Epithelial cell of proximal tubule (primary cell): ENCODE measurements around the gene FAM3C. TPM values are rescaled to one million over a fixed set of nuclear protein-coding genes. Genes with fewer than 3 reads are reported as not detected.
"Not testable (repeated sequence)": the region's sequence is repeated elsewhere in the genome, so short reads cannot be mapped to it uniquely, and the experiment has no call there.

Experiments
- DNase-seq: peaks from one replicate; pipeline ENCODE4 v3.0.0-alpha.2; 2011; ENCODE audit warnings: low read depth
- H3K4me3 ChIP-seq: 2 replicates; pipeline ENCODE4 v1.5.1; 2011; ENCODE audit warnings: low read depth, mild to moderate bottlenecking, low read length
- total RNA-seq: library from RNA; depleted of rRNA; stranded (reverse); fragments of >200 nt; gene quantifications from 2 replicates; pipeline ENCODE4 v1.2.3, GENCODE V29; 2015
- TF ChIP-seq, protein P1 (sequence below): conservative IDR thresholded peaks from 2 replicates; pipeline ENCODE4 v1.5.1; 2012; ENCODE audit warnings: low read depth, mild to moderate bottlenecking, low read length

Gene FAM3C, protein sequence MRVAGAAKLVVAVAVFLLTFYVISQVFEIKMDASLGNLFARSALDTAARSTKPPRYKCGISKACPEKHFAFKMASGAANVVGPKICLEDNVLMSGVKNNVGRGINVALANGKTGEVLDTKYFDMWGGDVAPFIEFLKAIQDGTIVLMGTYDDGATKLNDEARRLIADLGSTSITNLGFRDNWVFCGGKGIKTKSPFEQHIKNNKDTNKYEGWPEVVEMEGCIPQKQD
- total RNA-seq: 102 and 134 TPM in 2 replicates

DNA sequence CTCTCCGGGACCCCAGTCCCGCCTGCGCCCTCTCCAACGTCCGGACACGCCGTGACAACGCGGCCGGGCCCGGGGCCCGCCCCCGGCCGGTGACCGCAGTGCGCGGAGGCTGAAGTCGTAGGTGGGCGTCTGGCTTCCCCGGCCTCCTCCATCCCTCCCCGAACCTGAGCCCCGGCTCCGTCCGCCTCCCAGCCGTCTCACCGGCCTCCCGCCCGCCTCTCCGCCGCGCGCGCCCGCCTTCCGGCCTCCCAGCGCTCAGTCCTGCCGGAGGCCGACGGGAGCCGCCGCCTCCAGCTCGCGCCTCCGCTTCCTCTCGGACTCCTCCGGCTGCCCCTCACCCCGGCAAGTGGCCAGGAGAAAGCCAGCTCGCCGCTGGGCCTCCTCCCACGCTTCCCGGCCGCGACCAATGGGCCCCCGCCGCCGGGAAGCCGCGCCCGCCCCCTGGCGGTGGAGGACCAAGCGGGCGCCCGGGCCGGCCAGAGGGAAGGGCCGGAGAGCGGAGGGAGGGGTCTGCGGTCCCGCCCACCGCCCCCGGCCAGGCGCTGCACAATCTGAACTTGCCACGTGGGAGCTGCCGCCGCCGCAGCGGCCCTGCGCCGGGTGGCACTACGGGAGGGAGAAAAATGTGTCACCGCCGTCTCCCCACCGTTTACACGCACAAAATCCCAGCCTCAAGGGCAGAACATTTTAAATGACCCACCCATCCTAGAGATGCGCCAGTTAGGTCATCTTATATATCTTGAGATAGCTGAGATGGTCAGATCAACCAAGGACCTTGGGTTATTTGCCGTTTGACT lies at the start of gene FAM3C:
TSS of gene FAM3C (minus strand) at position 348 of the 797 bp plus-strand sequence. CDS start 13,339 bp downstream, outside the sequence.
- H3K4me3 ChIP-seq: peak within 1 kb of the TSS; percentile 77
- TF ChIP-seq, protein P1, sequence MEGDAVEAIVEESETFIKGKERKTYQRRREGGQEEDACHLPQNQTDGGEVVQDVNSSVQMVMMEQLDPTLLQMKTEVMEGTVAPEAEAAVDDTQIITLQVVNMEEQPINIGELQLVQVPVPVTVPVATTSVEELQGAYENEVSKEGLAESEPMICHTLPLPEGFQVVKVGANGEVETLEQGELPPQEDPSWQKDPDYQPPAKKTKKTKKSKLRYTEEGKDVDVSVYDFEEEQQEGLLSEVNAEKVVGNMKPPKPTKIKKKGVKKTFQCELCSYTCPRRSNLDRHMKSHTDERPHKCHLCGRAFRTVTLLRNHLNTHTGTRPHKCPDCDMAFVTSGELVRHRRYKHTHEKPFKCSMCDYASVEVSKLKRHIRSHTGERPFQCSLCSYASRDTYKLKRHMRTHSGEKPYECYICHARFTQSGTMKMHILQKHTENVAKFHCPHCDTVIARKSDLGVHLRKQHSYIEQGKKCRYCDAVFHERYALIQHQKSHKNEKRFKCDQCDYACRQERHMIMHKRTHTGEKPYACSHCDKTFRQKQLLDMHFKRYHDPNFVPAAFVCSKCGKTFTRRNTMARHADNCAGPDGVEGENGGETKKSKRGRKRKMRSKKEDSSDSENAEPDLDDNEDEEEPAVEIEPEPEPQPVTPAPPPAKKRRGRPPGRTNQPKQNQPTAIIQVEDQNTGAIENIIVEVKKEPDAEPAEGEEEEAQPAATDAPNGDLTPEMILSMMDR: peak; percentile 77
- no peak for DNase-seq

DNA sequence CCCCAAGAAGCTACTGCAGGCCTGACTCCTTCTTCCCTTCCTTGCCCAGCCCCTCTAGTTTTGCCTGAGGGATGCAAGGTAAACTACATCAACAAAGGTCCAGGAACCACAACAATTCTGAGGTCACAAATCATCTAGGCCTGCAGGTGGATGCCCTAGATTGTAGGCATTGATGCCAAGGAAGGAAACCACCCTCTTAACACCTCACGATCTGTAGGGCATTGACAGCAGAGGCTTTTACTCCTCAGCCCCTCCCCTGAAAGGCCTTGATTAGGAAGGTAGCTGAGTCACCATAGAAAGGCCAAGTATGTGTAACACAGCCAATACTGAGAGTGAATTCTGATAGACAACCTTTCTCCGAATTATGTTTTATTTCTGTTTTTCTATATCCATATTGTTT lies 46.7 kb upstream of the FAM3C start:
- no peak for DNase-seq
- TF ChIP-seq, protein P1: no peak
- H3K4me3 ChIP-seq: no peak overlapping the region

DNA sequence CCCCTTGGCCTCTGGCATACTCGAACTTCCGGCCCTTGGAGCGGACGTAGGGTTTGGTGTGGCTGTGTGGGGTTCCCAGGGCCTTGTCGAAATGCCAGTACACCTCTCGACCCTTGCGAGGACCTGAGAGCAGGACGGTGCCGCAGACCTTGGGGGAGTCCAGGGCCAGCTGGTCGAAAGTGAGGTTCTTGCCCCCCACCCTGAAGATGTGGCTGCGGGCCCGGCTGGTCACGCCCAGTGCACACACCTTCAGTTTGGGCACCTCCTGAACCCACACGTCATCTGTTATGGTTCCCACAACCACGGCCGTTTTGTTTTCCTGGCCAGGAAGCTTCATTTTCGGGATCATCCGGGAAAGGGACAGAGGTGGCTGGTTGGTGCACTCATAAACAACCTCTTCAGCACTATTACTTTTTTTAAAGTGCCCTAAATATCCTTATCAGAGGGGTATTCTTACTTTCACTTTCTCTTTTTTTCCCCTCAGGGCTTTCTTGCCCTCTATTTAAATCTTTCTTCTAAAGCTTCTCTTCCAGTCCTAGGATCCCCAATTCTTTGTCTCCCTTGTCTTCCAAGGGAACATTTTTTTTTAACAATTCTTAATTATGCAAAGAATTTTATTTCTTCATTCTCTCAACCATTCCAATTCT lies 44.9 kb upstream of the FAM3C start:
- no peak overlapping the region for H3K4me3 ChIP-seq
- DNase-seq: no peak

DNA sequence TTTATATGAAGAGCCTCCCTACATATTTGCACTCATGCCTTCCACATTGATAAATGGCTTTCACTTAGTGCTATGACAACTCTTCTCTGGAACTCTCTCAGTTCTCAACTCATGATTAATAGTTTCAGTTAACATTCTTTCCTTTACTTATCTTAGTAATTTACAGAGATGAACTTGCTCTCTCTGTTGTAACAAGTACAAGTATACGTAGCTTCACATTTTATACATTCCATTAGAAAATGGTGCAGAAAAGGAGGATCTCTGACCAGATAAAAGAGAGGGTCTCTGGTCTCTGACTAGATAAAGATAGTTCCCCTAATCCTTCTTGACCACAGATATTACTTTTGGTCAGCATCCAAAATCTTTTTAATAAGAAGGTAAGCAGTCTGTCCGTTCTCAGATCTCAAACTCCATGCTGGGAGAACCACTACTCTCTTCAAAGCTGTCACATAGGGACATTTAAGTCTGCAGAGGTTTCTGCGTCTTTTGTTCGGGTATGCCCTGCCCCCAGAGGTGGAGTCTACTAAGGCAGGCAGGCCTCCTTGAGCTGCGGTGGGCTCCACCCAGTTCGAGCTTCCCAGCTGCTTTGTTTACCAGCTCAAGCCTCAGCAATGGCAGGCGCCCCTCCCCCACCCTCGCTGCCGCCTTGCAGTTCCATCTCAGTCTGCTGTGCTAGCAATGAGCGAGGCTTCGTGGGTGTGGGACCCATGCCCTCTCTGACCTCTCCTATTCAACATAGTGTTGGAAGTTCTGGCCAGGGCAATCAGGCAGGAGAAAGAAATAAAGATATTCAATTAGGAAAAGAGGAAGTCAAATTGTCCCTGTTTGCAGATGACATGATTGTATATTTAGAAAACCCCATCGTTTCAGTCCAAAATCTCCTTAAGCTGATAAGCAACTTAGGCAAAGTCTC lies 42.2 kb upstream of the FAM3C start:
- DNase-seq, H3K4me3 ChIP-seq: not testable (repeated sequence)
- TF ChIP-seq, protein P1: peak; percentile 9

More for the DNA sequence above, 44.9 kb upstream of the FAM3C start:
- TF ChIP-seq, protein P1: no peak

DNA sequence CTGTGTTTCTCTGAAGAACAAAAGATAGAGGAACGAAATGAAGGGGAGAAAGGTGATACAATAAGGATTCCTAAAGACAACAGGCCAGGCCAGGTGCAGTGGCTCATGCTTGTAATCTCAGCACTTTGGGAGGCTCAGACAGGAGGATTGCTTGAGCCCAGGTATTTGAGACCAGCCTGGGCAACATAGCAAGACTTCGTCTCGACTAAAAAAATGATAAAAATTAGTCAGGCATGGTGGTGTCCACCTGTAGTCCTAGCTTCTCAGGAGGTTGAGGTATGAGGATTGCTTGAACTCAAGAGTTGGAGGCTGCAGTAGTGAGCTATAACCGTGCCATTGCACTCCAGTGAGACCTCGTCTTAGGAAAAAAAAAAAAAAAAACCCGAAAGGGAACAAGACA lies 41.4 kb upstream of the FAM3C start:
- no peak overlapping the region for H3K4me3 ChIP-seq
- TF ChIP-seq, protein P1: no peak
- DNase-seq: no peak

DNA sequence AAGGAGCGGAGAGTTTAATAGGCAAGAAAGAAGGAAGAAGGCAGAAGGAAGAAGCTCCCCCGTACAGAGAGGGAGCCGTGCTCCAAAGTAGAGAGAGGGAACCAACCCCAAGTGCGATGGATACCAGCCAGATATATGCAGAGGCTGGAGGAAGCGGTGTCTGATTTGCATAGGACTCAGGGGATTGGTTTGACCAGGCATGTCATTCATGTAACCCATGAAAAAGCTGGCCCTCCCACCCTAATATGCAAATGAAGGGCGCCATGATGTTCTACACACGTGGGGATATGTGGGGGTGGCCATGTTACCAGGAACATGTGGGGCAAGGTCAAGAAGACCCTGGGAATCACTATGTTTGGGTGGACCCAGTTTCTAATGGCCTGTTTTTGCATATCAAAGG lies 40.6 kb upstream of the FAM3C start:
- no peak overlapping the region for H3K4me3 ChIP-seq
- no peak for DNase-seq
- TF ChIP-seq, protein P1: no peak
